ENCODE results near the gene NDUFAB1. TPM values are rescaled to one million over a fixed set of nuclear protein-coding genes. Genes with fewer than 3 reads are reported as not detected.
A peak's percentile ranks its signal among the peaks of the same experiment; 100 is the strongest.

NDUFAB1 gene
- total and polyA plus RNA-seq, 2 of the 13 experiments (the other 11 are each of a cell fraction or from before 2014, with no cell fraction given): 221 to 601 TPM

- TF ChIP-seq CTCF (CRISPR knock-in tag; IDR thresholded peaks at IDR 0.05): peak; percentile 31
- TF ChIP-seq NCOA2 (CRISPR knock-in tag; IDR thresholded peaks at IDR 0.05): peak; percentile 37; the same call in 1 of the 2 replicates
- TF ChIP-seq GMEB1 (CRISPR knock-in tag; IDR thresholded peaks at IDR 0.05; ENCODE audit: borderline replicate concordance): peak; percentile 96
- no peak for TF ChIP-seq ZNF383 (CRISPR knock-in tag; IDR thresholded peaks at IDR 0.05; ENCODE audit: borderline replicate concordance)
- TF ChIP-seq ZBTB14 (CRISPR knock-in tag; IDR thresholded peaks at IDR 0.05): peak; percentile 79
- peak; percentile 96 for TF ChIP-seq GABPA (IDR thresholded peaks at IDR 0.05; ENCODE audit: low read depth, low read length)
- TF ChIP-seq GABPA (CRISPR knock-in tag; IDR thresholded peaks at IDR 0.05; ENCODE audit: low read depth): peak; percentile 98
- TF ChIP-seq GTF3A (CRISPR knock-in tag; conservative IDR thresholded peaks at IDR 0.05): no peak; the same call in 1 of the 2 replicates
- TF ChIP-seq BHLHE40 (IDR thresholded peaks at IDR 0.05; ENCODE audit: low read length): peak; percentile 91
- TF ChIP-seq HDAC2 (CRISPR knock-in tag; IDR thresholded peaks at IDR 0.05): peak; percentile 80
- peak; percentile 95 for TF ChIP-seq THAP9 (CRISPR knock-in tag; IDR thresholded peaks at IDR 0.05; ENCODE audit: borderline replicate concordance)
- peak; percentile 83; the same call in 1 of the 2 replicates for TF ChIP-seq ZNF597 (CRISPR knock-in tag; IDR thresholded peaks at IDR 0.05)
- peak; percentile 98 for TF ChIP-seq HBP1 (CRISPR knock-in tag; IDR thresholded peaks at IDR 0.05; ENCODE audit: low read depth)
- TF ChIP-seq JDP2 (CRISPR knock-in tag; IDR thresholded peaks at IDR 0.05; ENCODE audit: borderline replicate concordance): no peak; the same call in 1 of the 2 replicates
- TF ChIP-seq NFE2L1 (CRISPR knock-in tag; IDR thresholded peaks at IDR 0.05; ENCODE audit: borderline replicate concordance): peak; percentile 73; the same call in 1 of the 2 replicates
These were observed 45.0 kb upstream of the NDUFAB1 start, which contains the start of the genes DCTN5 and PALB2 (continued) for GRCh38 chr16:23640931-23641765.

Measured in HepG2 (cell line).